HL-60 (cell line): ENCODE data around the gene ADCY5.
A peak's percentile ranks its signal among the peaks of the same experiment; 100 is the strongest.

ENCODE experiments used
- DNase-seq, 2 experiments: peaks; one replicate each; pipeline ENCODE4 v3.0.0-alpha.2; 2010 to 2020; ENCODE audit warnings: low read depth in 1 of 2, low spot score in 1 of 2
- H3K27ac ChIP-seq: fragments of 250-450 bp; sonication (Bioruptor Pico); replicated peaks from 2 replicates; pipeline ENCODE4 v1.5.1; 2020; ENCODE audit warnings: mild to moderate bottlenecking, moderate library complexity
- H3K27me3 ChIP-seq: fragments of 250-450 bp; sonication (Bioruptor Pico); 2 replicates; pipeline ENCODE4 v1.5.1; 2021; ENCODE audit warnings: mild to moderate bottlenecking, moderate library complexity; ENCODE audit not compliant: insufficient read depth, poor library complexity, severe bottlenecking
- H3K4me3 ChIP-seq: replicated peaks from 2 replicates; pipeline ENCODE4 v1.5.1; 2011; ENCODE audit warnings: mild to moderate bottlenecking, control low read depth, low read length; ENCODE audit not compliant: insufficient read depth
- GABPA ChIP-seq: IDR thresholded peaks from 2 replicates; pipeline ENCODE4 v1.6.1; 2012; ENCODE audit warnings: low read depth
- POLR2AphosphoS5 ChIP-seq: IDR thresholded peaks from 2 replicates; pipeline ENCODE4 v1.6.1; 2012; ENCODE audit warnings: low read depth
- SPI1 ChIP-seq: IDR thresholded peaks from 2 replicates; pipeline ENCODE4 v1.6.1; 2012; ENCODE audit warnings: low read depth, mild to moderate bottlenecking, borderline replicate concordance
- TF ChIP-seq, protein P1 (sequence below): IDR thresholded peaks from one replicate; pipeline ENCODE4 v1.5.1; 2011; ENCODE audit warnings: low read length, control low read depth, inconsistent platforms; ENCODE audit not compliant: insufficient read depth
- TF ChIP-seq, protein P2 (sequence below): IDR thresholded peaks from 2 replicates; pipeline ENCODE4 v1.6.1; 2012; ENCODE audit warnings: low read depth; ENCODE audit not compliant: insufficient replicate concordance

ADCY5 gene

DNA sequence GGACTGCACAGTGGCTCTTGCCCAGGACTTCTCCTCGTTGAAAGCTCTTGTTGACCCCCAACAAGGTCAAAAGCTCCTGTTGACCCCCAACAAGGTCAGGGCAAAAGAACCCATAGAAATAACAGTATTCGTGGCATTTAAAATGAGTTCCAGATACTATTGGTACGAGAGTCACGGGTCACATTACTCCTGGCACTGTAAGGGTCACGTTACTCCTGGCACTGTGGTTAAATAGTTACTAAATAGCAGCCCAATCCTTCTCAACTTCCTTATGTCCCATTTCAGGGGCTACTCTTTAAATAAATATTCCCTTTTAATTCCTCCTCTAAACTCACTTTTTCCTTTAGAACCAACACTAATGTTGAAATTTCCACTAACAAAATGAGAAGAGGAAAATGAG is 18.2 kb upstream of the ADCY5 start:
- Histone ChIP-seq H3K27me3 (peaks cover 5% of the 10 kb centered on the region), H3K4me3 (no peak overlapping the region), H3K27ac (no peak overlapping the region)
- TF ChIP-seq SPI1 (no peak), GABPA (no peak), POLR2AphosphoS5 (no peak)
- TF ChIP-seq, protein P1, sequence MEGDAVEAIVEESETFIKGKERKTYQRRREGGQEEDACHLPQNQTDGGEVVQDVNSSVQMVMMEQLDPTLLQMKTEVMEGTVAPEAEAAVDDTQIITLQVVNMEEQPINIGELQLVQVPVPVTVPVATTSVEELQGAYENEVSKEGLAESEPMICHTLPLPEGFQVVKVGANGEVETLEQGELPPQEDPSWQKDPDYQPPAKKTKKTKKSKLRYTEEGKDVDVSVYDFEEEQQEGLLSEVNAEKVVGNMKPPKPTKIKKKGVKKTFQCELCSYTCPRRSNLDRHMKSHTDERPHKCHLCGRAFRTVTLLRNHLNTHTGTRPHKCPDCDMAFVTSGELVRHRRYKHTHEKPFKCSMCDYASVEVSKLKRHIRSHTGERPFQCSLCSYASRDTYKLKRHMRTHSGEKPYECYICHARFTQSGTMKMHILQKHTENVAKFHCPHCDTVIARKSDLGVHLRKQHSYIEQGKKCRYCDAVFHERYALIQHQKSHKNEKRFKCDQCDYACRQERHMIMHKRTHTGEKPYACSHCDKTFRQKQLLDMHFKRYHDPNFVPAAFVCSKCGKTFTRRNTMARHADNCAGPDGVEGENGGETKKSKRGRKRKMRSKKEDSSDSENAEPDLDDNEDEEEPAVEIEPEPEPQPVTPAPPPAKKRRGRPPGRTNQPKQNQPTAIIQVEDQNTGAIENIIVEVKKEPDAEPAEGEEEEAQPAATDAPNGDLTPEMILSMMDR, result no peak
- TF ChIP-seq, protein P2, sequence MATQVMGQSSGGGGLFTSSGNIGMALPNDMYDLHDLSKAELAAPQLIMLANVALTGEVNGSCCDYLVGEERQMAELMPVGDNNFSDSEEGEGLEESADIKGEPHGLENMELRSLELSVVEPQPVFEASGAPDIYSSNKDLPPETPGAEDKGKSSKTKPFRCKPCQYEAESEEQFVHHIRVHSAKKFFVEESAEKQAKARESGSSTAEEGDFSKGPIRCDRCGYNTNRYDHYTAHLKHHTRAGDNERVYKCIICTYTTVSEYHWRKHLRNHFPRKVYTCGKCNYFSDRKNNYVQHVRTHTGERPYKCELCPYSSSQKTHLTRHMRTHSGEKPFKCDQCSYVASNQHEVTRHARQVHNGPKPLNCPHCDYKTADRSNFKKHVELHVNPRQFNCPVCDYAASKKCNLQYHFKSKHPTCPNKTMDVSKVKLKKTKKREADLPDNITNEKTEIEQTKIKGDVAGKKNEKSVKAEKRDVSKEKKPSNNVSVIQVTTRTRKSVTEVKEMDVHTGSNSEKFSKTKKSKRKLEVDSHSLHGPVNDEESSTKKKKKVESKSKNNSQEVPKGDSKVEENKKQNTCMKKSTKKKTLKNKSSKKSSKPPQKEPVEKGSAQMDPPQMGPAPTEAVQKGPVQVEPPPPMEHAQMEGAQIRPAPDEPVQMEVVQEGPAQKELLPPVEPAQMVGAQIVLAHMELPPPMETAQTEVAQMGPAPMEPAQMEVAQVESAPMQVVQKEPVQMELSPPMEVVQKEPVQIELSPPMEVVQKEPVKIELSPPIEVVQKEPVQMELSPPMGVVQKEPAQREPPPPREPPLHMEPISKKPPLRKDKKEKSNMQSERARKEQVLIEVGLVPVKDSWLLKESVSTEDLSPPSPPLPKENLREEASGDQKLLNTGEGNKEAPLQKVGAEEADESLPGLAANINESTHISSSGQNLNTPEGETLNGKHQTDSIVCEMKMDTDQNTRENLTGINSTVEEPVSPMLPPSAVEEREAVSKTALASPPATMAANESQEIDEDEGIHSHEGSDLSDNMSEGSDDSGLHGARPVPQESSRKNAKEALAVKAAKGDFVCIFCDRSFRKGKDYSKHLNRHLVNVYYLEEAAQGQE, result no peak
- DNase-seq, result no peak

DNA sequence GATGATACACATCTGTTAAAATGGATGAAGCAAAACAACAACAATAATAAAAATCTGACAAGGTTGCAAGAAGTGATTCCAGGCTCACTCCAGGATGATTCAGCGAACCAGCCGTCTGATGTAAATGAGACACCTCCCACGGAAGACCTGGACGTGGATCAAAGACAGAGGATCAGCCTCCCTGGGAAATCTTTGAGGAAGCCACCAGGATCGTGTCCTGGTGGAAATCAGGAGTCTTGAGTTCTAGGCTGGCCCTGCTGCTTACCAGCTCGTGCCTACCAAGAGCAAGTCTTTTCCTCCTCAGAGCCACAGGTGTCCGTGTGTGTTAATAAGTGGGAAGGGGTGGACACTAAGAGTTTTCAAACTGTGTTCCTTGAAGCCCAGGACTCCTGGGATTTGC is 15.3 kb upstream of the ADCY5 start:
- TF ChIP-seq POLR2AphosphoS5, result no peak
- TF ChIP-seq, protein P2, result no peak
- TF ChIP-seq, protein P1, result no peak
- no peak for TF ChIP-seq GABPA
- TF ChIP-seq SPI1, result no peak
- Histone ChIP-seq H3K4me3 (no peak overlapping the region), H3K27me3 (peaks cover 5% of the 10 kb centered on the region), H3K27ac (no peak overlapping the region)
- no peak for DNase-seq

DNA sequence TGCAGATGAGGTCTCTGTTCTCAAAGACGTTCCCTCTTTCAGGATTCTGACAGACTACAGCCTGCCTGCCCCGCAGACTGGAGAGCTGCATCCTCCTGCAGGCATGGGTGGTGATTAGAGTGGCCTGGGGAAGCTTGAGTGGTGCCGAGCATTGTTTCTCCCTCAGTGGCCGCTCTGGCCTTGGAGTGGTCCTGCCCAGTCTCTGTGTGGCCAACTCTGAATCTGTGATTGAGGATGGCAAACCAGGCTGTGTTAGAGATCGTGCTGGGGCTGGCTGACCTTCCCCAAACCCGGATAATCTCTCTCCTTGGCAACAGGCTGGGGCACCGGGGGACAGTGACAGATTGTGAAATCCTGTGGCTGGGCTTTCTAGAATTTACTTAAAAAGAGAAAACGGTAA is 11.0 kb upstream of the ADCY5 start:
- H3K27ac ChIP-seq, result no peak overlapping the region
- peak in 1 of 2 experiments; percentile 19 for DNase-seq
- TF ChIP-seq GABPA (no peak), POLR2AphosphoS5 (no peak), SPI1 (no peak)
- TF ChIP-seq, protein P1, result no peak
- TF ChIP-seq, protein P2, result no peak
- H3K4me3 ChIP-seq, result no peak overlapping the region
- peaks cover 8% of the 10 kb centered on the region for H3K27me3 ChIP-seq
